CD14-positive monocyte (primary cell): ENCODE data around the gene PPP1R1C. TPM values are rescaled to one million over a fixed set of nuclear protein-coding genes. Genes with fewer than 3 reads are reported as not detected.

ENCODE experiments used
- DNase-seq, 3 donors: peaks; one replicate each; pipeline ENCODE4 v3.0.0-alpha.2; 2011 to 2022
- H2AFZ ChIP-seq: 2 replicates; pipeline ENCODE4 v1.6.0; 2012; ENCODE audit warnings: mild to moderate bottlenecking, low read depth, low read length, inconsistent platforms; ENCODE audit not compliant: insufficient read depth, poor library complexity, severe bottlenecking
- H3K27ac ChIP-seq, 2 donors: 1 replicate in 1 of 2; 2 replicates in 1 of 2; pipeline ENCODE4 v1.5.1; 2012 to 2013; ENCODE audit warnings: low read length in 2 of 2, control low read depth in 1 of 2, inconsistent platforms in 1 of 2, low read depth in 1 of 2, mild to moderate bottlenecking in 1 of 2
- H3K27me3 ChIP-seq, 2 donors: one replicate each; pipeline versions ENCODE4 v1.6.0 to v1.6.1; 2011 to 2013; ENCODE audit warnings: low read length in 2 of 2; ENCODE audit not compliant: control insufficient read depth in 2 of 2, insufficient read depth in 2 of 2
- H3K36me3 ChIP-seq, 2 donors: replicated peaks in 1 of 2; 1 replicate in 1 of 2; 2 replicates in 1 of 2; pipeline versions ENCODE4 v1.5.1 to v1.6.1; 2012 to 2013; ENCODE audit warnings: low read length in 2 of 2, control low read depth in 1 of 2, inconsistent platforms in 1 of 2, mild to moderate bottlenecking in 1 of 2; ENCODE audit not compliant: insufficient read depth in 2 of 2, control insufficient read depth in 1 of 2
- H3K4me1 ChIP-seq, 2 donors: 1 replicate in 1 of 2; 2 replicates in 1 of 2; pipeline versions ENCODE4 v1.5.1 to v1.6.1; 2012 to 2013; ENCODE audit warnings: low read length in 2 of 2, control low read depth in 1 of 2, inconsistent platforms in 1 of 2, mild to moderate bottlenecking in 1 of 2, moderate library complexity in 1 of 2; ENCODE audit not compliant: insufficient read depth in 2 of 2, control insufficient read depth in 1 of 2
- H3K4me2 ChIP-seq: replicated peaks from 2 replicates; pipeline ENCODE3; 2012; ENCODE audit warnings: low read length, moderate library complexity, mild to moderate bottlenecking; ENCODE audit not compliant: poor library complexity, severe bottlenecking; ENCODE audit errors: extremely low read depth
- H3K4me3 ChIP-seq, 3 experiments: fragments of 200-600 bp in 1 of 3; sonication (generic) in 1 of 3; replicated peaks in 1 of 3; 1 replicate in 2 of 3; 2 replicates in 1 of 3; pipeline ENCODE4 v1.5.1; 2011 to 2013; ENCODE audit warnings: low read length in 3 of 3, mild to moderate bottlenecking in 3 of 3, control low read depth in 2 of 3, low read depth in 2 of 3, inconsistent platforms in 1 of 3, moderate library complexity in 1 of 3
- H3K79me2 ChIP-seq: 2 replicates; pipeline ENCODE4 v1.6.0; 2012; ENCODE audit warnings: mild to moderate bottlenecking, control low read depth, inconsistent platforms, low read length, moderate library complexity; ENCODE audit not compliant: insufficient read depth
- H3K9ac ChIP-seq: 2 replicates; pipeline ENCODE4 v1.6.0; 2017; ENCODE audit warnings: low read length, mild to moderate bottlenecking; ENCODE audit not compliant: insufficient read depth, poor library complexity, severe bottlenecking
- H3K9me3 ChIP-seq, 2 donors: replicated peaks in 1 of 2; 1 replicate in 1 of 2; 2 replicates in 1 of 2; pipeline versions ENCODE4 v1.5.1 to v1.6.1; 2012 to 2013; ENCODE audit warnings: low read length in 2 of 2, control low read depth in 1 of 2; ENCODE audit not compliant: control insufficient read depth in 1 of 2, insufficient read depth in 1 of 2
- H4K20me1 ChIP-seq: 2 replicates; pipeline ENCODE4 v1.6.0; 2012; ENCODE audit warnings: mild to moderate bottlenecking, low read length, control low read depth, moderate library complexity; ENCODE audit not compliant: insufficient read depth
- H3K27ac Mint-ChIP-seq, 7 donors: one replicate each; pipeline ENCODE4 v1.8.0; 2020; ENCODE audit warnings: mild to moderate bottlenecking in 7 of 7, mixed read lengths in 7 of 7, moderate library complexity in 6 of 7, inconsistent platforms in 2 of 7
- H3K27me3 Mint-ChIP-seq, 3 donors: one replicate each; pipeline ENCODE4 v1.8.0; 2021 to 2022; ENCODE audit warnings: low read depth in 3 of 3, mild to moderate bottlenecking in 3 of 3, mixed read lengths in 3 of 3, moderate library complexity in 3 of 3, inconsistent platforms in 1 of 3
- H3K36me3 Mint-ChIP-seq, 2 donors: one replicate each; pipeline ENCODE4 v1.8.0; 2020; ENCODE audit warnings: mixed read lengths in 2 of 2, inconsistent platforms in 1 of 2, mild to moderate bottlenecking in 1 of 2
- H3K4me1 Mint-ChIP-seq: one replicate; pipeline ENCODE4 v1.8.0; 2020; ENCODE audit warnings: mild to moderate bottlenecking, mixed read lengths
- H3K4me3 Mint-ChIP-seq, 2 donors: one replicate each; pipeline ENCODE4 v1.8.0; 2020; ENCODE audit warnings: mild to moderate bottlenecking in 2 of 2, mixed read lengths in 2 of 2, moderate library complexity in 1 of 2
- H3K9me3 Mint-ChIP-seq, 7 donors: one replicate each; pipeline ENCODE4 v1.8.0; 2020 to 2022; ENCODE audit warnings: mixed read lengths in 7 of 7, mild to moderate bottlenecking in 6 of 7, moderate library complexity in 6 of 7, inconsistent platforms in 2 of 7
- WGBS: methylation state at CpG from one replicate; pipeline ENCODE4 v1.1.5; 2013; ENCODE audit warnings: missing lambda C conversion rate; ENCODE audit not compliant: insufficient coverage; 5-methylcytosine and 5-hydroxymethylcytosine counted together
- intact Hi-C, 2 donors: fragments of 100-400 bp; cut with micrococcal nuclease; formaldehyde crosslinking; loops; one replicate each; pipeline versions ENCODE4 v1.15.0 to v1.15.1; 2023
- polyA plus RNA-seq, 3 donors: library from polyadenylated mRNA; depleted of rRNA in 1 of 3; unstranded in 2 of 3; stranded (reverse) in 1 of 3; fragments of 300-500 nt in 2 of 3; fragments of >200 nt in 1 of 3; fragmentation: Illumina TruSeq in 2 of 3; gene quantifications; 1 replicate in 2 of 3; 2 replicates in 1 of 3; pipeline ENCODE4 v1.2.3, GENCODE V29; 2012 to 2021
- TF ChIP-seq, protein P1 (sequence below): fragments of 200-600 bp; IDR thresholded peaks from one replicate; pipeline ENCODE4 v1.8.0; 2022; ENCODE audit warnings: antibody characterized with exemption, mild to moderate bottlenecking

PPP1R1C gene
- polyA plus RNA-seq, 3 donors: not detected

DNA sequence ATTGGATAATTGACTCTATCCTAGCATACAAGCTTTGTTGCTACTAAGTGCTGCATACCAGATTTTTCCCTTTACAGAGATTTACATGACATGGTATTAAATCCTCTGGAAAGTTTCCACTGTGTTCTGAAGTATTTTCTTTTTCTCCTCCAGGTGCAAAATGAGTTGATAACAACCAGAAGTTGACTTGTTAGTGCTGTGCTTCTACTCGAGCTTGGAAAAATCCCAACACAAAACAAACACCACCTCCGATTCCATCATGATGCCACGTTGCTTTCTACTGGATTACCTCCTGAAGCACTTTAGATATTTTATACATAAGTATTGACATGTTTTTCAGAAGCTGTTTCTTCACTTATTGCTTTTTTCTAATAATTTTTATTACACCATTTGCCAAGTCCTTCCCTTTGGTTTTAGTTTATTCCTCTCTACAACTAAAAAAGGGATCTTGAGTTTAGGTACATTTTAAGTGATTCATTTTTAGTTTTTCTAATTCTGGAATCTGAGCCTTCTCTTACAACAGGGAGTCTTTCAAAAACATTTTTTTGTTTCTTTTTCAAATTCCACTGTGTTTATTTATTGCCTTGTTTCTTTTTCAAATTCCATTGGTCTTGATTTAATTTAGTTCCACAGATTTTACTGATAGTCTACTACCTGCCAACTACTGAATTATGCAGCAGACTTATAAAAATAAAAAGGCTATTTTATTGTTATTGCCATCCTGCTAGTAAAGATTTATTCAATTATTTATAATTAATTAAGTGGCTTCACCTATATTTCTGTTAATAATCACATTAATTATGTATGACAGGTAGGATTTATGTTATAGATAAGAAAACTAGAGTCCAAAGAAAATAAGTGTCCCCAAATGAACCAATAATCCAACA is 143.4 kb downstream of the PPP1R1C start:
- H3K79me2 ChIP-seq: no peaks in the 10 kb centered on the region
- H3K27ac Mint-ChIP-seq: no peak overlapping the region
- no peaks in the 10 kb centered on the region for H3K27me3 ChIP-seq
- no CpG with 5 or more reads among the region's 3 CpGs for WGBS
- H3K9me3 ChIP-seq: no peaks in the 10 kb centered on the region
- H3K4me3 Mint-ChIP-seq: no peak overlapping the region
- no peak overlapping the region for H3K4me2 ChIP-seq
- peaks cover 2% of the 10 kb centered on the region for H3K4me1 Mint-ChIP-seq
- H3K4me1 ChIP-seq: no peaks in the 10 kb centered on the region
- no peaks in the 10 kb centered on the region for H3K9me3 Mint-ChIP-seq
- H3K36me3 Mint-ChIP-seq: no peaks in the 10 kb centered on the region
- no peak overlapping the region for H3K9ac ChIP-seq
- TF ChIP-seq, protein P1, sequence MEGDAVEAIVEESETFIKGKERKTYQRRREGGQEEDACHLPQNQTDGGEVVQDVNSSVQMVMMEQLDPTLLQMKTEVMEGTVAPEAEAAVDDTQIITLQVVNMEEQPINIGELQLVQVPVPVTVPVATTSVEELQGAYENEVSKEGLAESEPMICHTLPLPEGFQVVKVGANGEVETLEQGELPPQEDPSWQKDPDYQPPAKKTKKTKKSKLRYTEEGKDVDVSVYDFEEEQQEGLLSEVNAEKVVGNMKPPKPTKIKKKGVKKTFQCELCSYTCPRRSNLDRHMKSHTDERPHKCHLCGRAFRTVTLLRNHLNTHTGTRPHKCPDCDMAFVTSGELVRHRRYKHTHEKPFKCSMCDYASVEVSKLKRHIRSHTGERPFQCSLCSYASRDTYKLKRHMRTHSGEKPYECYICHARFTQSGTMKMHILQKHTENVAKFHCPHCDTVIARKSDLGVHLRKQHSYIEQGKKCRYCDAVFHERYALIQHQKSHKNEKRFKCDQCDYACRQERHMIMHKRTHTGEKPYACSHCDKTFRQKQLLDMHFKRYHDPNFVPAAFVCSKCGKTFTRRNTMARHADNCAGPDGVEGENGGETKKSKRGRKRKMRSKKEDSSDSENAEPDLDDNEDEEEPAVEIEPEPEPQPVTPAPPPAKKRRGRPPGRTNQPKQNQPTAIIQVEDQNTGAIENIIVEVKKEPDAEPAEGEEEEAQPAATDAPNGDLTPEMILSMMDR: no peak
- no peak for DNase-seq
- no peak overlapping the region for H3K4me3 ChIP-seq
- intact Hi-C loops: no loop called here
- peaks cover 0 to 2% (median 0%) of the 10 kb centered on the region in 3 donors for H3K27me3 Mint-ChIP-seq
- no peaks in the 10 kb centered on the region for H3K36me3 ChIP-seq
- H4K20me1 ChIP-seq: no peaks in the 10 kb centered on the region
- H3K27ac ChIP-seq: no peak overlapping the region
- H2AFZ ChIP-seq: no peak overlapping the region

DNA sequence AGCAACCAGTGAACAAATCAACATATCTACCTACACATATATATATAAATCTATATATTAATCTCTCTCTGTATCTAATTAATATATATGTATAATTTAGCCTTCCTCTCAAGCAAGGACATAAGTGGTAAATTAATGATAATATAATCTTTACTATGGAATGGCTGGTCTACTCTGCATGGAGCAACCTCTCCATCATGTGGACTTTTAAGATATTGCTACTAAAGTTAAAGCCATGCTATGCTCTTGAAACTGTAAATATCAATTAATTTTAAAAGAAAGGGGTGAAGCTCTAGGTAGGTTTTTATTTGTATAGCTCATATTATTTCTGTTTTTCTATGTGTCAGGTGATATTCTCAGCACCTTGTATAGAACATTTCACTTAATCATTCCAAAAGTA is 147.0 kb downstream of the PPP1R1C start:
- intact Hi-C loops: no loop called here
- Histone ChIP-seq H2AFZ (no peak overlapping the region), H3K9ac (no peak overlapping the region), H4K20me1 (no peaks in the 10 kb centered on the region), H3K4me1 (no peaks in the 10 kb centered on the region), H3K27ac (no peak overlapping the region), H3K27me3 (no peaks in the 10 kb centered on the region), H3K79me2 (no peaks in the 10 kb centered on the region), H3K36me3 (no peaks in the 10 kb centered on the region), H3K9me3 (no peaks in the 10 kb centered on the region), H3K4me3 (no peak overlapping the region), H3K4me2 (no peak overlapping the region)
- Mint-ChIP-seq H3K27ac (no peak overlapping the region), H3K36me3 (no peaks in the 10 kb centered on the region), H3K4me3 (no peak overlapping the region), H3K9me3 (no peaks in the 10 kb centered on the region), H3K27me3 (peaks cover under 1 to 3% (median 3%) of the 10 kb centered on the region in 3 donors), H3K4me1 (peaks cover 2% of the 10 kb centered on the region)
- no peak for DNase-seq
- TF ChIP-seq, protein P1: no peak
